ENCODE results near the gene SCNN1A.

Gene SCNN1A

DNA sequence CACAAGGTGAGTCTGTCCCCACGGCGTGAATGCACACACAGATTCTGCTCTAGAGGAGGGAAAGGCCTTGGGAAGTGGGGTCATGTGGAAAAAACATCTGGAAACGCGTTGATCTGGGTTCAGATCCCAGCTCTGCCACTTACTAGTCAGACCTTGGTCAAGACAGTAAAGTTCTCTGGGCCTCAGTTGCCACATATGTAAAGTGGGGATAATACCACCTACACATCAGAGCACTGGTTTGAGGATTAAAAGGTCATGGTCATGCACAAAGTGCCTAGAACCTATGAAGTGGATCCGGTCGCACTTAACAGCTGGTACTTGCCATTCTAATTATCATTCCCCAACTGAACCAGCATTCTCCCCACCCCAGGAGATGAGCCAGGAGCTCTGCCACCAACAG, 60.2 kb downstream of the SCNN1A start:
- no peak overlapping the region for H3K4me3 ChIP-seq (ENCODE audit: severe bottlenecking)
- H3K9me3 ChIP-seq (ENCODE audit: severe bottlenecking) = no peaks in the 10 kb centered on the region
- TF ChIP-seq, protein P1, sequence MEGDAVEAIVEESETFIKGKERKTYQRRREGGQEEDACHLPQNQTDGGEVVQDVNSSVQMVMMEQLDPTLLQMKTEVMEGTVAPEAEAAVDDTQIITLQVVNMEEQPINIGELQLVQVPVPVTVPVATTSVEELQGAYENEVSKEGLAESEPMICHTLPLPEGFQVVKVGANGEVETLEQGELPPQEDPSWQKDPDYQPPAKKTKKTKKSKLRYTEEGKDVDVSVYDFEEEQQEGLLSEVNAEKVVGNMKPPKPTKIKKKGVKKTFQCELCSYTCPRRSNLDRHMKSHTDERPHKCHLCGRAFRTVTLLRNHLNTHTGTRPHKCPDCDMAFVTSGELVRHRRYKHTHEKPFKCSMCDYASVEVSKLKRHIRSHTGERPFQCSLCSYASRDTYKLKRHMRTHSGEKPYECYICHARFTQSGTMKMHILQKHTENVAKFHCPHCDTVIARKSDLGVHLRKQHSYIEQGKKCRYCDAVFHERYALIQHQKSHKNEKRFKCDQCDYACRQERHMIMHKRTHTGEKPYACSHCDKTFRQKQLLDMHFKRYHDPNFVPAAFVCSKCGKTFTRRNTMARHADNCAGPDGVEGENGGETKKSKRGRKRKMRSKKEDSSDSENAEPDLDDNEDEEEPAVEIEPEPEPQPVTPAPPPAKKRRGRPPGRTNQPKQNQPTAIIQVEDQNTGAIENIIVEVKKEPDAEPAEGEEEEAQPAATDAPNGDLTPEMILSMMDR (IDR thresholded peaks at IDR 0.05; ENCODE audit: poor library complexity, severe bottlenecking) = no peak
- H3K27me3 ChIP-seq (ENCODE audit: insufficient read depth, poor library complexity, severe bottlenecking) = no peaks in the 10 kb centered on the region
- DNase-seq (ENCODE audit: low spot score) = no peak
- ATAC-seq (ENCODE audit: low read depth) = no peak
- peaks cover 20% of the 10 kb centered on the region for H3K4me1 ChIP-seq (ENCODE audit: insufficient read depth, poor library complexity, severe bottlenecking)
- H3K36me3 ChIP-seq (ENCODE audit: low read depth) = no peaks in the 10 kb centered on the region
- H3K27ac ChIP-seq (ENCODE audit: poor library complexity, severe bottlenecking) = no peak overlapping the region

DNA sequence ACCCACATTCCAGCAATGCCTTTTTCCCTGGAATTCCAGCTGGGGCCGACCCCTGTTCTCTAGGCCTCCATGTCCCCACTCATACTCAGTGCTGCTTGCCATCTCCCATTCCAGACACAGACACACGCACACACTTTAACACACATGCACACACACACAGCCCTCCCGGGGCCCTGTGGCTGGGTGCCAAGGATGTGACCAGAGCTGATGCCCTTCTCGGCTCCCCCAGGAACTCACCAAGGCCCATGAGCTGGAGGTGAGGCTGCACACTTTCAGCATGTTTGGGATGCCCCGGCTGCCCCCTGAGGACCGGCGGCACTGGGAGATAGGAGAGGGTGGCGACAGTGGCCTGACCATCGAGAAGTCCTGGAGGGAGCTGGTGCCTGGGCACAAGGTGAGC, 60.6 kb downstream of the SCNN1A start:
- TF ChIP-seq, protein P1 (IDR thresholded peaks at IDR 0.05; ENCODE audit: poor library complexity, severe bottlenecking) = no peak
- no peak for DNase-seq (ENCODE audit: low spot score)
- Histone ChIP-seq H3K27me3 (ENCODE audit: insufficient read depth, poor library complexity, severe bottlenecking) (no peaks in the 10 kb centered on the region), H3K4me1 (ENCODE audit: insufficient read depth, poor library complexity, severe bottlenecking) (peaks cover 20% of the 10 kb centered on the region), H3K36me3 (ENCODE audit: low read depth) (no peaks in the 10 kb centered on the region), H3K4me3 (ENCODE audit: severe bottlenecking) (no peak overlapping the region), H3K9me3 (ENCODE audit: severe bottlenecking) (no peaks in the 10 kb centered on the region), H3K27ac (ENCODE audit: poor library complexity, severe bottlenecking) (no peak overlapping the region)
- no peak for ATAC-seq (ENCODE audit: low read depth)

DNA sequence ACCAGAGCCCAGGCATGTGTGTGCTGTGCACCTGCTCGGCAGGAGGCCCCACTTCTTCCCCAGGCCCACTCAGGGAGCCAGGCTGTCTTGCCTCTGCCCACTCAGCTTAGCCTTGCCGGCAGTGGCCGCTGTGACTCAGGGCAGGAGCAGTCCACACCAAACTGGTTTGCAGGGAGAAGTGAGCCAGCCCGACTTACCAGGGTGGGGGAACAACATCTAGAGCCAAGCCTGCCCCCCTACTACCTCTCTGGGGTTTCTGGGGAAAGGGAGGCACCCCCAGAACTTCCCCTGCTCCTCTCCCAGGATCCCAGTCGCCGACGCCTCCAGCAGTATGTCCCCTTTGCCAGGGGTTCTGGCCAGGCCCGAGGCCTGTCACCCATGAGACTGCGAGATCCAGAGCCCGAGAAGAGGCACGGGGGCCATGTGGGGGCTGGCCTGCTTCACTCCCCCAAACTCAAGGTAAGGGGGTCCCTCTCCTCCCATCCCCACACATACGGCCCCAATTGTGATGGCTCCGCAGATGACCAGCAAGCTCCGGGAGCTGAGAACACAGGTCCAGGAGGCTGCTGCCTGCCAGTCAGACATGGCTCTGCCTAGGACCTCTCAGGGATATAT, 61.9 kb downstream of the SCNN1A start:
- Histone ChIP-seq H3K4me3 (ENCODE audit: severe bottlenecking) (no peak overlapping the region), H3K27ac (ENCODE audit: poor library complexity, severe bottlenecking) (peak overlapping the region; percentile 68), H3K4me1 (ENCODE audit: insufficient read depth, poor library complexity, severe bottlenecking) (peaks cover 20% of the 10 kb centered on the region), H3K36me3 (ENCODE audit: low read depth) (no peaks in the 10 kb centered on the region), H3K27me3 (ENCODE audit: insufficient read depth, poor library complexity, severe bottlenecking) (no peaks in the 10 kb centered on the region), H3K9me3 (ENCODE audit: severe bottlenecking) (no peaks in the 10 kb centered on the region)
- DNase-seq (ENCODE audit: low spot score) (no peak), ATAC-seq (ENCODE audit: low read depth) (peak; percentile 14)
- TF ChIP-seq, protein P1 (IDR thresholded peaks at IDR 0.05; ENCODE audit: poor library complexity, severe bottlenecking) = peak; percentile 18

DNA sequence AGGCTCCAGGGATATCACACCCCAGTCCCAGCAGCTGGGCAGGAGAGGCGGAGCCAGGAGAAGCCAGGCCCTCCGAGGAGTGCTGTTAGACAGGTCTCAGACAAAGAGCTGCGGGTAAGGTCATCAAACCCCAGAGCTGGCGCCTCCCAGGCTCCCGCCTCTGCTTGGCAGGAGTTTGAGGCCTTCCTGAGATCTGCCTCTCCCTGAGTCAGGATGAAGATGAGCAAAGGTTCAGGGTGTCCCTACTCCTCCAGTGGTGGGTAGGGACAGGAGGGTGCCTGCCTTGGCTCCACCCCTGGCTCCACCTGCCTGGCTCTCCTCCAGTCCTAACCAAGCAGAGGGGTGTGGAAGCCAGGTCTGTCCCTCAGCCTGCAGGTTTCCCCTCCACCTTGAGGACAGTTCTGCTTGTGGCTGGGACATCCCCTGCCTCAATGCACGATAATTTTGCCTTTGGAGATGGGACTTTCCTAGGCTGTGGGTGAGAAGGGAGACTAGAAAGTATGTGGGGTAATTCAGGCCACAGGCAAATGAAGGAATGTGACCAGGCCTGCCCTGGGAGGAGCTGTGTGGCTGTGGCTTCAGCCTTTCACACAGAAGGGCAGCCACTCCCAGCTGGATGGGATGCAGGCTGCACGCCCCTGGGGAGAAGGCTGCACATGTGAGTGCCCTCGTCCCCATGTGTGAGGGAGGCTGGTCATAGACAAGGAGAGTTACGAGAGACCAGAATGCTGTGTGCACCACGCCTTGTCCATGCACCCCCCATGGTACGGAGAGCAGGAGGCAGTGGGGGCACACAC, 62.6 kb downstream of the SCNN1A start:
- Histone ChIP-seq H3K4me1 (ENCODE audit: insufficient read depth, poor library complexity, severe bottlenecking) (peaks cover 20% of the 10 kb centered on the region), H3K36me3 (ENCODE audit: low read depth) (no peaks in the 10 kb centered on the region), H3K9me3 (ENCODE audit: severe bottlenecking) (no peaks in the 10 kb centered on the region), H3K27ac (ENCODE audit: poor library complexity, severe bottlenecking) (peak overlapping the region; percentile 68), H3K27me3 (ENCODE audit: insufficient read depth, poor library complexity, severe bottlenecking) (no peaks in the 10 kb centered on the region), H3K4me3 (ENCODE audit: severe bottlenecking) (no peak overlapping the region)
- DNase-seq (ENCODE audit: low spot score) (peak; percentile 84), ATAC-seq (ENCODE audit: low read depth) (peak; percentile 78)
- TF ChIP-seq, protein P1 (IDR thresholded peaks at IDR 0.05; ENCODE audit: poor library complexity, severe bottlenecking) = no peak

Data from RWPE2 (cell line).